HG03196 (cell line): ENCODE results near the gene DMD.
"Not testable (repeated sequence)": the region's sequence is repeated elsewhere in the genome, so short reads cannot be mapped to it uniquely, and the experiment has no call there.

ENCODE experiments used
- ATAC-seq: cut with Tn5 transposase; IDR thresholded peaks from one replicate; pipeline ENCODE4 v1.9.1; 2021; ENCODE audit not compliant: unreplicated experiment

DMD gene

DNA sequence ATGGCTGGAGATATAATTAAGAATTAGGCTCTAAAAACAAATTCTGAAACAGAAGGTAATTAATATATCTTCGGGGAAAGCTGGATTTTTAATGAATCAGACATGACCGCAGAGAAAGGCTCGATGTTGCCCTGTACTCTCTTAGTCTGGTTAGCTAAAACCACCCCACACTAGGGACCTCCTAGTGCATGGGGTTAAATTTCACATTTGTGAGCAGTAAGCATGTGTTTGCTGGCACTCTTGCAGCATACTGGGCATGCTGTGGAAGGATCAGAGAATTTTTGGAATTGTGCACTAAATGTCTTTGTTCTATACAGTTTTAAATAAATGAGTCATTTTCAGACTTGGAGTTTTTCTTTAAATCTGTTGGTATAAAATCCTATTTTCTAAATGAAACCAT is 1663.9 kb downstream of the DMD start:
- no peak for ATAC-seq

DNA sequence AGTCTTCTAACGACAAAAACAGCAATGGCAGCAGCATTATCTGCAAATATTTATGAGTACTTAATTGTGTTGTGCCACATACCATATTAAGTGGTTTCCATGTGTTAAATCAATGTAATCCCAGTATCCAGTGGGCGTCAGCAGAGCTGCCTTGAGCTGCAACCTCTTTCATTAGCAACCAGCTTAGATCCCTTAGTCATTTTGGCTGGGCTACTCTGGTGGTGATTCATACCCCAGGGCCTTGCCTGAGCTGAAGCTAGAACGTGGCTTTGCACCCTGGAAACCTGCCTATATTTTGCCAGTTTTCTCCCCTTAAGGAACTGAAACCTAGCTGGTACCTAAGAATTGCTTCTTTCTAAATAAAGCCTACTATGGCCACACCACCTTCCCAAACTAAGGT is 1665.2 kb downstream of the DMD start:
- no peak for ATAC-seq

DNA sequence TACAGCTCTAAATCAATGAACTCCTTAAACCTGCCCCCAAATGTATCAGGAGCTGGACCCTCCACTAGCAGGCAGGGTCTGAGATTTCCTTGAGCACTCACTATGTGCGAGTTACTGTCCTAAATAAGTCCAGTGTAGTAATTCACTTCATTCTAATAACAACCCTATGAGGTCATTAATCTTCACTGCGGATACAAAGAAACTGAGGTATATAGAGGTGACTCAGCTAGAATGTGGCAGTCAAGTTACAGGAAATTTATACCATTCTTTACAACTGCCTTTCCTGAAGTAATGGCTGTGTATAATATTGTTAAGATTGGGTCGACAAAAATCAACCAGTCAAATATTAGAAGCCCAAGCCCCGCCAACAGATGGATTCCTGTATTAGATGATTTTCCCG is 1665.6 kb downstream of the DMD start:
- no peak for ATAC-seq

DNA sequence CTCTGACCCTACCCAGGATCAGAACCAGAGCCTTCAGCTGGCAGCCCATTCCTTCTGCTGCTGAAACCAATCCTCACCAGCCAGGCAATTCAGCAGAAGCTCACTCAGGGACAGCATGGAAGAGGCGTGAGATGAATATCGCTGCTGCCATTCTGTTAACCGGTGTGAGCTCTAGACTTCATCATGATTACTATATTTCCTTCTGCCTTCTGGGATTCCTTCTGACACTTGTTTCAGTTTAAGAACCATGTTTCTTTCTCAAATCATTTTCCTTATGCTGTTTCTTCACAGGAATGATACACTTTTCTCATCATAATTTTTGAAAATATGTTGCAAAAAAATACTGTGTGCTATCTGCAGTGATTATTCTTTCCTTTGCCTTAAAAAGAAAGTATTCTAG is 1666.2 kb downstream of the DMD start:
- no peak for ATAC-seq

DNA sequence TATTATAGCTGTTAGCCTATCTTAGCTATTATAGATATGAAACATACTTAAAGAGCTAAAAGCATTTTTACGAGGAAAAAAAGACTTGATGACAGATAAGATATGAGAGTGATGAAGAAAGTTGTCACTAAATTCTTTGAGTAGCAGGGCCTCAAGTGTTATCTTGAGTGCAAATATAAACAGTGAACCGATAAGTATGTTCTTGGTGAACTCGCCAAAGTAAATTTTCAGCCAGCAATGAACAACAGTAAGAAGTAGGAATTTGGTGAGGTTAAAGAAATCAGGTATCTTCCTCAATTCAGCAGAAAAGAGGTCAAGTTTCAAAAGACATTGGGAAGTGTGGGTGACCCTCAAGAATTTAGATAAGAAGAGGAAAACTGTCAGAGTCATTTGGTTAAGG is 1667.7 kb downstream of the DMD start:
- no peak for ATAC-seq

DNA sequence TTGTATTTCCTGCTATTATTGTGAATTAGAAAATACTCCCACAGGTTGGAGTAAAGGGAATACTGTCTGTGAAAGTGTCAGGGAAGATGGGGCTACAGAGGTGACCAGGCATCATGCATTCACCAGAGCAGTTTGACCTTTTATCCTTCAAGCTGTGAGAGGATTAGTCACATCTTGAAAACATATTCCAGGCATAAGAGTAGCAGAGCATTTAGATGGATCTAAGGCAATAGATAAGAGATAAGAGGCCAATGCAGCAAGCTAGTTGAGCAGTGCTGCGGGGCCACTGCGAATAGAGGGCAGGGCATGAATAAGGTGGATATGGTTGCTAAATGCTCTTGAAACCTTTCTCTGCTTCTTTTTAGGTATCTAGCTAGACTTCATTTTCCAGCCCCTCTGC is 1668.8 kb downstream of the DMD start:
- no peak for ATAC-seq

DNA sequence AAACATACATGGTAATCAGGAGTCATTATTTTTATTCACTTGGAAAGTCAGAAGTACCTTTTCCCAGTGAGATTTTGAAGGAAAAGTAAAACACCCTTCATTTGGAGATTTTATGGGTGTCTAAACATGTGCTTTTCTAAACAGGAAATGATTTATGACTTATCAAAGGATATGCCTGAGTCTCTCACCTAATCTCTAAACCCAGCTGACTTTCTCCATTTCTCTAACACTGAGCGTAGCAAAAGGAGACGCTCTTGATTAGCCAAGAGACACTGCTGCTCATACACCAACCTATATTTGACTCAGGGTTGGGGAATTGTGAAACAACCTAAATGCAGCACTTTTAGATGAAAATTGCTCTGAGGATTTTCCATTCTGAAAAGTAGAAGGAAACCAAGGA is 1671.0 kb downstream of the DMD start:
- ATAC-seq = no peak

DNA sequence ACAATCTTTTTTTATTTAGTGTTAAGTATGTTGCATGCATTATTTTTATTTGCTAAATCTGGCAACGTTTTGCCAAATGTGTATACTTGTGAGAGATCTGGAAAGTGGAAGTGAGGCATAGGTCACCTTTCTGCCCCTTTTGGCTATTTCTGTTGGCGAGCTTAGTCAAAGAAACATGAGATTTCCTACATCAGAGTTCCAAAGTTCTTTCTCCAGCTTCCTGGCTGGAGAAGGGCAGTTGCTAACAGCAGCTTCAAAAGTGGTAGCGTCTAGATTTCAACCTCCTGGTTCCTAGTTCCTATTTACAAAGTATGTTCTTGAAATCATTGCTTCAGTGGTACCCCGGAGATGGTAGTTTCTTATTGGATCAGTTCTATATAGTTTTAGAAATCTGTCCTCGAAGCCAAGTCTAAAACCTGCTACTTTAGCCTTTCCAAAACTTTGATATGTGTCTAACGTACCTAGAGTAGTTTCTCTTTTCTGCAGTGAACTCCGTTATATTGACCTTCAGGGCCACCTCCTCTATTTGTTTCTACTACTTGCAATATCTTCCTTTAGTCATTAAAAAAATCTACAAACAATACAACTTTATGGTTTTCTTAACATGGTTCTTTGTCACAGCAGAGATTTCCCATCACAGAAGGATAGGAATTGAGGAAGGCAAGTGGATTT is 1683.8 kb downstream of the DMD start:
- ATAC-seq = no peak

DNA sequence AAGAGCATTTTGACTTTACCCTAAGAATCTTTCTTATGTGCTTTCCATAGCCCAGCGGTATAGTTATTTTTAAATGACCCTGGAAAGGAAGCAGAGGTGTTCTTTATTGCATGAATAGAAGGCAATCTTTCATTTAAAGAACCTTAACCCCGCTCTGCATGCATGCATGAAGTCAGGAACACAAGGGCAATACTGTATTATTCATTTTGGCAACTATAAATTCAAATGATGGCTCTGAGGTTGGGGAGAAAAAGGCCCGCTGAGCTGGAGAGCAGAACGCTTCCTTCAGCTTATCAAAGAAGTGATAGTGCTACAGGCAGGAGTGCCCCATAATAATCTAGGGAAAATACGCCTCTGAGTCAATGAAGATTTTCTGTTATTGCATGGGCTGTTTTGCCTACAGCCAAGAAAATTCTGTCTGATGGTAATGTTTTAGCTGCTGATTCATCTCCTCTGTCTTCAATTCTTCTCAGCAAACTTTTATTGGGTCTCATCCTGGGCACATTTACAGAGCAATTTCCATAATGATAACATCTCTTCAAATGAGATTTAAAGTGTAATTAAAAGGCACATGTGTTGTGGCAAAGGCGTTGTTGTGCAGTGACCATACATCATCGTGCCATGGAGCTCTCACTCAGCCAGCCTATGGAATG is 1687.3 kb downstream of the DMD start:
- ATAC-seq = no peak

DNA sequence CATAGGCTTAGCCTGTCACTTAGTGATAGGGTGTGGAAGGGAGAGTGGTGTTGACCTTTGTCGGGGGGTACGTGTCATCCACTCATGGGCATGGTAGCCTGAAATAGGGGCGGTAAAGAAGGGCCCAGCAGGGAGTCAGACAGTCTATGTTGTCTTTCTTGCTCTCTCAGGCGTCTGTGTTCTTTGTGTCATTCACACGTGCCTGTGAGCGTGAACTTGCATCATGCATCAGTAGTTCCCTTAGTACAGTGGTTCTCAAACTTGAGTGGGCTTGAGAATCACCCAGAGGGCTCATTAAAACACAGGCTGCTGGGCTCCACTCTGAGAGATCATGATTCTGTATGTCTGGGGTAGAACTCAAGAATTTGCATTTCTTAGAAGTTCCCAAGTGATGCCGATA is 1688.6 kb downstream of the DMD start:
- ATAC-seq = no peak

DNA sequence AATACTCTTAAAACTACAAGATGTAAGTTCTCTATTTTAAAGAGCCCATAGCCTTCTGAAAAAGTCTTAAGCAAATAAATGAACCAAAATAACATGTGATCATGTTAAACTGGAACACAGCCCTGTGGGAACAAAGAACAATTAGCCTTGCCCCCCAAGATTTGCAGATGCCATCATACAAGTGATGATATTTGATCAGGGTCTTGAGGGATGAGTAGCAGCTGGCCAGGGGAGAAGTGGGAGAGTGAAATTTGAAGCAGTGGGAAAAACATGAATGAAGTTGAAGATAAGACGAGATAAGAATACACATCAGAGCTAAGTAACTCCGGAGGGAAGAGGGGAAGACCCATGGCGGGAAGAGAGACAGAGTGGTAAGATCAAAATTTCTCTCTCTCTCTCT is 1689.4 kb downstream of the DMD start:
- ATAC-seq = no peak

DNA sequence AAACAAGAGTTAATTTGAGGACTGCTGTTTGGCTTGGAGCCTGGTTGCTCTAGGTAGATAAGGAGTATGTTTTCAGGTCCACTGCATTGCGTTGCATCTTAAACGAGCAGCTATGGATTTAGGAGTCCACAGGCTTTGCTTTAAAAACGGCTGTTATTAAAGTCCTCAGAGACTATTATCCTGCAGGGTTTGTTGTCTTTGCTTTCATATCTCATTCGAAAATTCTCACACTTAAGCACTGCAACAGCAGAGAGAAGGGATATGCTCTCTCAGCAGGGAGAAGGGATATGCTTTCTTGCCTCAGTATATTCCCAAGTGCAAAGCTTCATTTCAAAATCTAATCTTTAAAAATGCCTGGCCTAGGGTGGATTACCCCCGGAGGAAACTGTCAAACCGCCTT is 1694.8 kb downstream of the DMD start:
- no peak for ATAC-seq

DNA sequence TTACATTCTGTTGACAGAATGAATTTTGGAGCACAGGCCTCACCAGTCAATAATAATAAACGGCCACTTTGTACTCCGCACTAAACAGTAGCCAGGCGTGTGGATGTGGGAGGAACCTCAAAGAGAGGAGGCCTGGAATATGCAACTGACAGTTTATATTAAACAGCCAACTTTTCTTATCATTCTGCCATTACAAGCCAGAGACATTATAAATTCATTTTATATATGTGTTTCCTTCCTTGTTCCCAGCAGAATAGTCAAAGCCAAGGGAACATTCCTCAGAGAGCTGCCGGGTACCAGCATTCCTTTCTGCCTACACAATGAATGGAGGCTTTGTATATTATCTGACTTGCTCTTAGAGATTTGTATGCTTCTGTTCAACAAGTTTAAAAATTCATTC is 1703.0 kb downstream of the DMD start:
- no peak for ATAC-seq

DNA sequence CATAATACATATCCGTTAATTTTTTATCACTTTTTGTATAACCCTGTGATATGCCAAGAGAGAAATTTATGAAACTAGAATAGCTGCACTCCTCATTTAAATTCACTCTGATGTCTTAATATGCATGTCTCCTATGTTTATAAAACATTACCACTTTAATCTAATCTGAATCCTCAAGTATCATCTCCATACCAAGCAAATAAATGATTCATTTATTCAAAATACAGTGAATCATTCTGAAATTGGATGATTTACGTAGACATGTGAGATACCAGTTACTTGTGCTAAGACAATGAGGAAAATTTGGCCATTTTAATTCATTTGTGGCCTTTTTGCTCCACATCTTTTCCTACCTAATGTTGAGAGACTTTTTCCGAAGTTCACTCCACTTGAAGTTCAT is 1704.4 kb downstream of the DMD start:
- ATAC-seq = no peak

DNA sequence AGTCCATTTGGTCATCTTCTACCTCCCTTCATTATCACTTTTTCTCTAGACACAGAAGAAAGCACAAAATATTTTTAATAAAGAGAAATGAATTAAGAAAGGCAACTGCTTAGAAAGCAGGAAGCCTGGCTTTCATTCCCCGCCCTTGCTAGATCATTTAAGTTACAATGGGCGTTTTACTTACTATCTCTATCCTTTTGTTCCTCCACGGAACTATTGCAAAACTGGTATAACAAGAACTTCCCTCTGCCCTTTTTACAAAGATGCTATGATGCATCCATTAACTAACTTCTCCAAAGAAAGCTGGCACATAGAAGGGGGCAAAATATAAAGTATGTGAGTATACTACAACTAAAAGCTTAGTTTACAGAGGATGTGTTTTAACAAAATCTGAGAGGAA is 1705.0 kb downstream of the DMD start:
- no peak for ATAC-seq

DNA sequence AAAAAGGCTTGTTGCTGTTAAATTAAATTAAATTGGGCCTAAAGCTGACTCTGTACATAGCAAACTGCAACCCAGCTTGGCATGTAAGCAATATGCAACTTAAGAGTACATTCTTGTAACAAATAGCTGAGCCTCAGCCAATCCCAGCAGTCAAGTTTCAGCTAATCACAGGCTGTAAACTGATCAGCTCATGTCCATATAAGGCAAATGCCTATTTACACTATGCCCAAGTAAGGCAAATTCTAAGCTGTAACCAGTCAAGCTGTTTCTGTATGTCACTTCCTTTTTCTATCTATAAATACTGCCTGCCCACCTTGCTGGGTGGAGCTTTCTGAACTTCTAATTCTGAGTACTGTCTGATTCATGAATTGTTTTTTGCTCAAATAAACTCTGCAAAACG is 1710.4 kb downstream of the DMD start:
- no peak for ATAC-seq

DNA sequence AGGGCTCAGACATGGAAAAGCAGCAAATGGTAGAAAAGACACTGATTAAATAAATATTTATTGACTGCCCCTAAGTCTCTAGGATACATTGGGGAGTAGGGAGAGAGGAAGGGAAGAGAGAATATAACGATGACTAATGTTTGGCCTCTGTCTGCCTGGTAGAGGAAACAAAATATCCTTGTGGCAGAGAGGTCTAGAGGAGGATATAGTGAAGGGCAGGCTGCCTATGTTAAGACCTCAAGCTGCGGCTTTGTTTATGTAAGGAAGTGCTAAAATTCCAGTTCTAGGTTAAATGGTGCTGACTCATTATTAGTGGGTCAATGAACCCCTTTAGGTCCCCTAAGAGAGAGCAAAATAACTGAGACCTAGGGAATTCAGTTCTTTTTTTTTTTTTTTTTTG is 1712.2 kb downstream of the DMD start:
- ATAC-seq = no peak

DNA sequence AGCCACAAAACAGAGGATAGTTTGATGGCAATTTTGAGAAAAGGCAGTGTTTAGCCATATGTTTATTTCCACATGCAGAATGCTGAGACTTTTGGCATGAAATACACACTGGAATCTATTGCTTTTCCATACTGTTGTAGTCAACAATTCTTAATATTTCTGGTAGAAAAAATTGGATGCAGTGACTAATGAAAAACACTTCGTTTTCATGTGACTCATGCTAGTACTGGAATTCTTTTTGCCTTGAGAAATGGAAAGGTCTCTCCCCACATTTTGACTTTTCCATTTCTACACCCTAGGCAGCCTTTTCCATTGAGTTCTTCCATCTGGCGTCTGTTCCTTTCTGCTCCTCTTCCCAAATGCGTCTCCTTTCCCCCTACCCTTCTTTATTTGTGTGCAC is 1714.3 kb downstream of the DMD start:
- no peak for ATAC-seq

DNA sequence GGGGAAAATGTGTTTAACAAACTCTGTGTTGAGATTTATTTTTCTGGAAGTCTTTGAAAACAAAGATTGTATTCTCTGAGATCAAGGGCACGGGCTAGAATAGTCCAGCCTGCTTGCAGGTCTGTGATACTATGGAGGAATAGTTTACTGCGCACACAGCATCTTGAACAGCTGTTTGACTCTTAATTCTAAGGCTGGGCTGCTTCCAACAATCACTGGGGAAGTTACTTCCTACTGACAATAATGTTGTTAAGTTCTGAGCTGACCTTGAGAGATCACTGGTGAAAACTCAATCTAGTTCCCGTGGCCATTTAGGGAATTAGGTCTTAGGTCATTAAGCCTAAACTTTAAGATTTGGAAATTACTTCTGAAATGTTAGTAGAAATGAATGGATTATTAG is 1723.4 kb downstream of the DMD start:
- ATAC-seq = no peak

DNA sequence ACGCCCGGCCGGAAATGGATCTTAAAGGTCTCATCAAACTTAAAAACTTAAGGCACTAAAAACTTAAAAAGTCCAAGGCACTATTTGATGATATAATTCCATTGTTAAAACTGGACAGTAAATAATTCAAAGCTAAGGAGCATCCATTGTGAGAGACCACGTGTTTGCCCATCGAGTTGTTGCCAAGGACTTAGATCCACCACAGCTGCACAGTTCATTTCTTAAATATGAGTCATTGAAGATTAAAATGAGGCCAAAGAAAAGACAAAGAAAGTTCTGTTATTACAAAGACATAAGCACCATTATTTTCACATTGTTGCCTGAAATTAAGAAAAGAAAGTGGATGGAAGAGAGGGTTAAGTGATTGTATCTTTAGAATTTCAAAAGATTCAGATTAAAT is 1728.0 kb downstream of the DMD start:
- ATAC-seq = no peak

DNA sequence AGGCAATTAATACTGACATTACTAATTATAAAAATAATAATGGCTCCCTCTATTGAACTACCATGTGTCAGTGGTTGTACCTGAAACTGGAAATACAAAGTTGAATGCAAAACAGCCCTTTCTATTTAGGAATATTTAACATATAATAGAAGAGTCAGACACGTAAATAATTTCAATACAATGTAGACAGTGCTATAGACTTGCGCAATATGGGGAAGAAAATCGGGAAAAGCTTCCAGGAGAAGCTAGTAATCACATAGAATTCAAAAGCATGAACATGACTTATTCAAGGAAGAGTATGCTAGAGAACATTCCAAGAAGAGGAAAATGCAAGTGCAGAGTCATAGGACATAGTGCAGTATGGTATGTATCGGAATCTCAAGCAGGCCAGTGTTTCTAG is 1730.7 kb downstream of the DMD start:
- no peak for ATAC-seq

DNA sequence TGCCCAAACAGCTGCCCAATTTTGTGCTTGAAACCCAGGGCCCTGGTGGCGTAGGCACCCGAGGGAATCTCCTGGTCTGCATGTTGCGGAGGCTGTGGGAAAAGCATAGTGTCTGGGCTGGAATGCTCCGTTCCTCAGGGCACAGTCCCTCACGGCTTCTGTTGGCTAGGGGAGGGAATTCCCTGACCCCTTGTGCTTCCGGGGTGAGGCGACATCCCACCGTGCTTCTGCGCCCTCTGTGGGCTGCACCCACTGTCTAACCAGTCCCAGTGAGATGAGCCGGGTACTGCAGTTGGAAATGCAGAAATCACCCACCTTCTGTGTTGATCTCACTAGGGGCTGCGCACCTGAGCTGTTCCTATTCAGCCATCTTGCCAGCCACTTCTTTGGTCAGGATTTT is 1740.1 kb downstream of the DMD start:
- no peak for ATAC-seq

DNA sequence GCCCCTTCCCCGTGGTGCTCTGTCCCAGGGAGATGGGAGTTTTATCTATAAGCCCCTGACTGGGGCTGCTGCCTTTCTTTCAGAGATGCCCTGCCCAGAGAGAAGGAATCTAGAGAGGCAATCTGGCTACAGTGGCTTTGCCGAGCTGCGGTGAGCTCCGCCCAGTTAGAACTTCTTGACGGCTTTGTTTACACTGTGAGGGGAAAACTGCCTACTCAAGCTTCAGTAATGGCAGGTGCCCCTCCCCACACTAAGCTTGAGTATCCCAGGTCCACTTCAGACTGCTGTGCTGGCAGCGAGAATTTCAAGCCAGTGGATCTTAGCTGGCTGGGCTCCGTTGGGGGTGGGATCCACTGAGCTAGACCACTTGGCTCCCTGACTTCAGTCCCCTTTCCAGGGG is 1740.6 kb downstream of the DMD start:
- not testable (repeated sequence) for ATAC-seq
